Measurements from ENCODE around the gene WNT16.

GRCh38 chr7:121385800-121386179 lies 57.0 kb downstream of the WNT16 start:
- TF ChIP-seq, protein P1, sequence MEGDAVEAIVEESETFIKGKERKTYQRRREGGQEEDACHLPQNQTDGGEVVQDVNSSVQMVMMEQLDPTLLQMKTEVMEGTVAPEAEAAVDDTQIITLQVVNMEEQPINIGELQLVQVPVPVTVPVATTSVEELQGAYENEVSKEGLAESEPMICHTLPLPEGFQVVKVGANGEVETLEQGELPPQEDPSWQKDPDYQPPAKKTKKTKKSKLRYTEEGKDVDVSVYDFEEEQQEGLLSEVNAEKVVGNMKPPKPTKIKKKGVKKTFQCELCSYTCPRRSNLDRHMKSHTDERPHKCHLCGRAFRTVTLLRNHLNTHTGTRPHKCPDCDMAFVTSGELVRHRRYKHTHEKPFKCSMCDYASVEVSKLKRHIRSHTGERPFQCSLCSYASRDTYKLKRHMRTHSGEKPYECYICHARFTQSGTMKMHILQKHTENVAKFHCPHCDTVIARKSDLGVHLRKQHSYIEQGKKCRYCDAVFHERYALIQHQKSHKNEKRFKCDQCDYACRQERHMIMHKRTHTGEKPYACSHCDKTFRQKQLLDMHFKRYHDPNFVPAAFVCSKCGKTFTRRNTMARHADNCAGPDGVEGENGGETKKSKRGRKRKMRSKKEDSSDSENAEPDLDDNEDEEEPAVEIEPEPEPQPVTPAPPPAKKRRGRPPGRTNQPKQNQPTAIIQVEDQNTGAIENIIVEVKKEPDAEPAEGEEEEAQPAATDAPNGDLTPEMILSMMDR (IDR thresholded peaks at IDR 0.05), result no peak
- TF ChIP-seq POLR2A (IDR thresholded peaks at IDR 0.05), result no peak

All from lower leg skin (tissue), 3 donors.